Measurements from ENCODE around the gene MCM6. TPM values are rescaled to one million over a fixed set of nuclear protein-coding genes. Genes with fewer than 3 reads are reported as not detected.

Gene MCM6
- total RNA-seq, 5 donors from 2014 or later (not counting 1 experiment from before 2014, with no cell fraction given): 20.8 to 29.2 (median 26.1) TPM

DNA sequence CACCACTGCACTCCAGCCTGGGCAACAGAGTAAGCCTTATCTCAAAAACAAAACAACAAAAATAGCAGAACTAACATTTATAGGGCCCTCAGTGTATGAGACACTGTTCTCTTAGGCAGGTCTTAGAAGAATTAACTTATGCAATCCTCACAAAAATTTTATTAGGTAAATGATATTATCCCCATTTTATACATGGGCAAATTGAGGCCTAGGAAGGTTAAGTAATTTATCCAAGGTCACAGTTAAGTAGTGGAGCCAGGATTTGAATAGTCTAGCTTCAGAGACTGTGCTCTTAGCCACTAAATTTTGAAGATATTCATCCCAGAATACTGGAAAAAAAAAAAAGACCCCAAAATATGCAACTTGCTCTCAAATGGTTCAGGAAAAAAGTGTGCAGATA, 22.8 kb downstream of the MCM6 start:
- peaks cover 57% of the 10 kb centered on the region for H3K36me3 Mint-ChIP-seq
- CTCF ChIA-PET: interaction anchor here in 1 of 2 donors (0.5 to 0.6 kb wide), 2 partner anchors 89 to 570 kb away, joined by 3 to 4 read pairs; no protein-coding TSS in a partner anchor
- Histone ChIP-seq H3K4me3 (ENCODE audit: control insufficient read depth in 1 of 2, extremely low read depth in 1 of 2, low read length in 1 of 2) (no peak overlapping the region), H3K36me3 (ENCODE audit: control insufficient read depth in 2 of 2, extremely low read depth in 1 of 2, insufficient read depth in 1 of 2, low read length in 1 of 2) (peaks cover 4 to 48% of the 10 kb centered on the region in 2 donors), H3K27me3 (replicated peaks in 1 of 2; ENCODE audit: control insufficient read depth in 2 of 2, extremely low read depth in 1 of 2, insufficient read depth in 2 of 2, low read length in 1 of 2) (no peaks in the 10 kb centered on the region), H3K9me3 (no peaks in the 10 kb centered on the region), H3K27ac (ENCODE audit: low read length) (no peak overlapping the region), H3K4me1 (ENCODE audit: control insufficient read depth in 1 of 2, extremely low read depth in 1 of 2, insufficient read depth in 2 of 2, low read length in 2 of 2) (no peaks in the 10 kb centered on the region)
- H3K4me3 Mint-ChIP-seq: no peak overlapping the region
- ATAC-seq (replicated peaks in 1 of 4) (no peak), DNase-seq (no peak)
- no peak overlapping the region for H3K27ac Mint-ChIP-seq
- H3K4me1 Mint-ChIP-seq: no peaks in the 10 kb centered on the region
- POLR2A ChIA-PET: no interaction called here
- no peaks in the 10 kb centered on the region for H3K27me3 Mint-ChIP-seq
- H3K9me3 Mint-ChIP-seq: no peaks in the 10 kb centered on the region

DNA sequence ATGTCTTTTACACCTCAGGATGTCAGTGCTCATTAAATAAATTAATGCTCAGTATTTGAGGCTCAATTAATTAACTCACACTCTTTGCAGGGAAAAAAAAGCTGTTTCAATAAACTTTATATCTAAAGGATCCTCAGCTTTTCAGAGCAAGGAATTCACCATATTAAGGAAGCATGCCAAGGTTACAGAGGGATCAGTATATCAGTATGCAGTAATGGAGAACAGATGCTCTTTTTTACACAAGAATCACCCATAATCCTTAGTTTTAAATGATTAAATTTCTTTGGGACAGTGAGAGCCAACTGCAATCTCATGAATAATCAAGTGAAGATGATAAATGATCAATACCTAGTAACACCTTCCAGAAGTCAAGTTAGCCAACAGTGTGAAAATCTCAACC, 24.4 kb downstream of the MCM6 start:
- H3K27ac Mint-ChIP-seq: no peak overlapping the region
- H3K27ac ChIP-seq (ENCODE audit: low read length): no peak overlapping the region
- no peak for ATAC-seq (replicated peaks in 1 of 4)
- no peaks in the 10 kb centered on the region for H3K9me3 ChIP-seq
- no peaks in the 10 kb centered on the region for H3K4me1 Mint-ChIP-seq
- peaks cover 4 to 50% of the 10 kb centered on the region in 2 donors for H3K36me3 ChIP-seq (ENCODE audit: control insufficient read depth in 2 of 2, extremely low read depth in 1 of 2, insufficient read depth in 1 of 2, low read length in 1 of 2)
- no peaks in the 10 kb centered on the region for H3K4me1 ChIP-seq (ENCODE audit: control insufficient read depth in 1 of 2, extremely low read depth in 1 of 2, insufficient read depth in 2 of 2, low read length in 2 of 2)
- peaks cover 52% of the 10 kb centered on the region for H3K36me3 Mint-ChIP-seq
- H3K27me3 ChIP-seq (replicated peaks in 1 of 2; ENCODE audit: control insufficient read depth in 2 of 2, extremely low read depth in 1 of 2, insufficient read depth in 2 of 2, low read length in 1 of 2): no peaks in the 10 kb centered on the region
- no peaks in the 10 kb centered on the region for H3K9me3 Mint-ChIP-seq
- H3K4me3 ChIP-seq (ENCODE audit: control insufficient read depth in 1 of 2, extremely low read depth in 1 of 2, low read length in 1 of 2): no peak overlapping the region
- DNase-seq: no peak
- CTCF ChIA-PET: no interaction called here
- POLR2A ChIA-PET: no interaction called here
- no peaks in the 10 kb centered on the region for H3K27me3 Mint-ChIP-seq
- no peak overlapping the region for H3K4me3 Mint-ChIP-seq

DNA sequence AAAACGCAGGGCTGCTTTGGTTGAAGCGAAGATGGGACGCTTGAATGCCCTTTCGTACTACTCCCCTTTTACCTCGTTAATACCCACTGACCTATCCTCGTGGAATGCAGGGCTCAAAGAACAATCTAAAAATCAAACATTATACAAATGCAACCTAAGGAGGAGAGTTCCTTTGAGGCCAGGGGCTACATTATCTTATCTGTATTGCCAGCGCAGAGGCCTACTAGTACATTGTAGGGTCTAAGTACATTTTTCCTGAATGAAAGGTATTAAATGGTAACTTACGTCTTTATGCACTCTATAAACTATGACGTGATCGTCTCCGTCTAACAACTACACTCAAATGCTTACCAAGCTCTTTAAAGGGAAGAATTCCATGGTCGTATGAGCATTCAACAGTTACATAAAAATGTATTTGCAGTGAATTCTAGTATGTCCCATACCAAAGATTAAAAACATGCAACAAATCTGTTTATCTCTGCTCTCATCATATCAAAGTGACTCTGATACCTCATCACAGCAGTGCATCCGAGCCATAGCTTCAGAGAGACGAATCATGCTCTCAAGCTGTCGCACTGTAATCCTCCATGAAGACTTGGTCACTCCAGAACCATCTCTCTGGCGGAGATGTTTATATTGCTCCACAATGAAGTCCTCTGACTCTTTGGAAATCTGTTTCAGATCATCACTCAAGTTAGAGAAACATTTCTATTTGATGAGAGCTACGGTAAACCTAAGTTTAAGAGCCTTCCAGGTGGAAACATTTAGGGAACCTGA, 25.2 kb downstream of the MCM6 start:
- no peak overlapping the region for H3K27ac Mint-ChIP-seq
- H3K36me3 ChIP-seq (ENCODE audit: control insufficient read depth in 2 of 2, extremely low read depth in 1 of 2, insufficient read depth in 1 of 2, low read length in 1 of 2): peaks cover 4 to 47% of the 10 kb centered on the region in 2 donors
- no peaks in the 10 kb centered on the region for H3K27me3 Mint-ChIP-seq
- H3K9me3 ChIP-seq: no peaks in the 10 kb centered on the region
- H3K9me3 Mint-ChIP-seq: no peaks in the 10 kb centered on the region
- no peaks in the 10 kb centered on the region for H3K4me1 Mint-ChIP-seq
- no peak overlapping the region for H3K4me3 ChIP-seq (ENCODE audit: control insufficient read depth in 1 of 2, extremely low read depth in 1 of 2, low read length in 1 of 2)
- H3K4me3 Mint-ChIP-seq: no peak overlapping the region
- WGBS (ENCODE audit: insufficient coverage): 95% methylated on average over 5 of the region's 17 CpGs
- ATAC-seq (replicated peaks in 1 of 4): no peak
- no peaks in the 10 kb centered on the region for H3K27me3 ChIP-seq (replicated peaks in 1 of 2; ENCODE audit: control insufficient read depth in 2 of 2, extremely low read depth in 1 of 2, insufficient read depth in 2 of 2, low read length in 1 of 2)
- H3K36me3 Mint-ChIP-seq: peaks cover 50% of the 10 kb centered on the region
- no peak for DNase-seq
- H3K4me1 ChIP-seq (ENCODE audit: control insufficient read depth in 1 of 2, extremely low read depth in 1 of 2, insufficient read depth in 2 of 2, low read length in 2 of 2): no peaks in the 10 kb centered on the region
- ChIA-PET POLR2A (no interaction called here), CTCF (no interaction called here)
- H3K27ac ChIP-seq (ENCODE audit: low read length): no peak overlapping the region

DNA sequence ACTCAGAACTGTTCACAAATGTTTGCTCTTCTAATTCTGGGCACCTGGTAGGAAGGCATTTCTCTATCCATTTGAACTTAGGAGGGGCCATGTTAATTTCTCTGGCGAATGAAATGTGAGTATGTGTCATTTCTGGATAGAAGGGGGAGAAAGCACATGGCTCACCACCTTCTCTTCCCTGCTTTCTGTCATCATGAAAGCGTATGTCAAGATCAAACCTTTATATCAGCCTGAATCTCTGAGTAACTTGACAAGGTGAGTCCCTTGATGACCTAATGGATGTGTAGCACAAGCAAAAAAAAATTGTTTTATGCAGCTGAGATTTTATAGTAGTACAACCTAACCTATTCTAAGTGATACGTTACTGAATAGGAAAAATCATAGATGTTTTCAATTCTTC, 27.2 kb downstream of the MCM6 start:
- CTCF ChIA-PET: no interaction called here
- POLR2A ChIA-PET: interaction anchor here in 1 of 2 donors (0.5 kb wide), 1 partner anchor 11 kb away, joined by 3 read pairs; no protein-coding TSS in a partner anchor
- WGBS (ENCODE audit: insufficient coverage): no CpG with 5 or more reads among the region's 3 CpGs
- H3K36me3 Mint-ChIP-seq: peaks cover 60% of the 10 kb centered on the region
- H3K4me3 Mint-ChIP-seq: no peak overlapping the region
- Histone ChIP-seq H3K27me3 (replicated peaks in 1 of 2; ENCODE audit: control insufficient read depth in 2 of 2, extremely low read depth in 1 of 2, insufficient read depth in 2 of 2, low read length in 1 of 2) (no peaks in the 10 kb centered on the region), H3K4me3 (ENCODE audit: control insufficient read depth in 1 of 2, extremely low read depth in 1 of 2, low read length in 1 of 2) (no peak overlapping the region), H3K27ac (ENCODE audit: low read length) (no peak overlapping the region), H3K36me3 (ENCODE audit: control insufficient read depth in 2 of 2, extremely low read depth in 1 of 2, insufficient read depth in 1 of 2, low read length in 1 of 2) (peaks cover 0 to 62% of the 10 kb centered on the region in 2 donors), H3K4me1 (ENCODE audit: control insufficient read depth in 1 of 2, extremely low read depth in 1 of 2, insufficient read depth in 2 of 2, low read length in 2 of 2) (no peaks in the 10 kb centered on the region), H3K9me3 (no peaks in the 10 kb centered on the region)
- ATAC-seq (replicated peaks in 1 of 4) (no peak), DNase-seq (no peak)
- H3K27me3 Mint-ChIP-seq: no peaks in the 10 kb centered on the region
- H3K9me3 Mint-ChIP-seq: no peaks in the 10 kb centered on the region
- H3K27ac Mint-ChIP-seq: no peak overlapping the region
- no peaks in the 10 kb centered on the region for H3K4me1 Mint-ChIP-seq

DNA sequence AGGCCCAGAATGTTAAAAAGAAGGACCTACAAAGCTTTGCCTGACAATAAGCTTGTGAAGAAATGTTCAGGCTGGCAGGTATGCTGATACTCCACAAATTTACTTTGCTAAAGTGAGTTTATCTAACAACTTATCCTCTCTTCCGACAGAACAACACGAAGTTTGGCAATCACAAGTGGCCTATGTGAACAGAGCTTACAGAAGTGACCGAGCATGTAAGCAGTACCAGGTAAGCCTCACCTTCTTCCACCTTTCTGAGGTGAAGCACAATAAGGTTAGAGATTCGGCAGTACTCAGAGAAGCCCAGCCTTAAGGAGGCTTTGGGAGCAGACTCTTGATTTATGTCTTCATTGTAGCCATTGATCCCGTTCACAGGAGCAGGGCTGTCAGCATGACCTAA, 30.2 kb downstream of the MCM6 start:
- ChIA-PET POLR2A (no interaction called here), CTCF (no interaction called here)
- no peaks in the 10 kb centered on the region for H3K9me3 Mint-ChIP-seq

DNA sequence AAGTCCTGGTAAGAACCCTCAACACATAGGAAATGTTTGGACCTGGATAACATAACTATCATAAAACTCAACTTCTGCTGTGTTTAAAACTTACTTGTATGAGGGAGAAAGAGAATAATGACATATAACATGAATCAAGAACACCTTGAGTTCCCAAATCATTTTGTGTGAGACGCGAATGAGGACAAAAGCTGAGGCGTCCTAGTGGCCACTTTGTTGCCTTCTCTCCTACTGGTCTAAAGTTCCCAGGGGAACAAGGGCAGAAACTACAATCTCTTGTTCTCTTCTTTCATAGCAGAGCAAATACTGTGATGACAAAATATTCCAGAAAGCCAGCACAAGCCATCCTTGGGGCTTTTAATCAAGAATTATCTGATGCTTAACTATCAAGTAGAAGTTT, 31.0 kb downstream of the MCM6 start:
- WGBS (ENCODE audit: insufficient coverage): 100% methylated on average over 3 of the region's 3 CpGs
- no peaks in the 10 kb centered on the region for H3K9me3 Mint-ChIP-seq
- no peak for DNase-seq
- Histone ChIP-seq H3K27me3 (replicated peaks in 1 of 2; ENCODE audit: control insufficient read depth in 2 of 2, extremely low read depth in 1 of 2, insufficient read depth in 2 of 2, low read length in 1 of 2) (no peaks in the 10 kb centered on the region), H3K27ac (ENCODE audit: low read length) (no peak overlapping the region), H3K4me1 (ENCODE audit: control insufficient read depth in 1 of 2, extremely low read depth in 1 of 2, insufficient read depth in 2 of 2, low read length in 2 of 2) (peaks cover 2 to 3% of the 10 kb centered on the region in 2 experiments), H3K36me3 (ENCODE audit: control insufficient read depth in 2 of 2, extremely low read depth in 1 of 2, insufficient read depth in 1 of 2, low read length in 1 of 2) (peaks cover 0 to 64% of the 10 kb centered on the region in 2 donors), H3K9me3 (no peaks in the 10 kb centered on the region), H3K4me3 (ENCODE audit: control insufficient read depth in 1 of 2, extremely low read depth in 1 of 2, low read length in 1 of 2) (no peak overlapping the region)
- peaks cover 68% of the 10 kb centered on the region for H3K36me3 Mint-ChIP-seq
- H3K27ac Mint-ChIP-seq: no peak overlapping the region
- ChIA-PET CTCF (no interaction called here), POLR2A (no interaction called here)
- peaks cover 6 to 8% (median 7%) of the 10 kb centered on the region in 3 donors for H3K4me1 Mint-ChIP-seq
- H3K27me3 Mint-ChIP-seq: no peaks in the 10 kb centered on the region
- no peak overlapping the region for H3K4me3 Mint-ChIP-seq
- no peak for ATAC-seq (replicated peaks in 1 of 4)

More for the DNA sequence above, 30.2 kb downstream of the MCM6 start:
- H3K27me3 ChIP-seq (replicated peaks in 1 of 2; ENCODE audit: control insufficient read depth in 2 of 2, extremely low read depth in 1 of 2, insufficient read depth in 2 of 2, low read length in 1 of 2): no peaks in the 10 kb centered on the region
- no peak for DNase-seq
- Mint-ChIP-seq H3K27ac (no peak overlapping the region), H3K36me3 (peaks cover 70% of the 10 kb centered on the region), H3K4me1 (peaks cover 0 to 2% (median under 1%) of the 10 kb centered on the region in 3 donors), H3K27me3 (no peaks in the 10 kb centered on the region), H3K4me3 (no peak overlapping the region)
- no peak overlapping the region for H3K4me3 ChIP-seq (ENCODE audit: control insufficient read depth in 1 of 2, extremely low read depth in 1 of 2, low read length in 1 of 2)
- peaks cover 0 to 69% of the 10 kb centered on the region in 2 donors for H3K36me3 ChIP-seq (ENCODE audit: control insufficient read depth in 2 of 2, extremely low read depth in 1 of 2, insufficient read depth in 1 of 2, low read length in 1 of 2)
- no peak for ATAC-seq (replicated peaks in 1 of 4)
- WGBS (ENCODE audit: insufficient coverage): 100% methylated on average over 2 of the region's 5 CpGs
- H3K27ac ChIP-seq (ENCODE audit: low read length): no peak overlapping the region
- H3K9me3 ChIP-seq: no peaks in the 10 kb centered on the region
- H3K4me1 ChIP-seq (ENCODE audit: control insufficient read depth in 1 of 2, extremely low read depth in 1 of 2, insufficient read depth in 2 of 2, low read length in 2 of 2): no peaks in the 10 kb centered on the region
